Measurements from ENCODE around the gene ANKRD53. TPM values are rescaled to one million over a fixed set of nuclear protein-coding genes. Genes with fewer than 3 reads are reported as not detected.
"Not testable (repeated sequence)": the region's sequence is repeated elsewhere in the genome, so short reads cannot be mapped to it uniquely, and the experiment has no call there.

ANKRD53 gene
- total RNA-seq, 2 donors from 2014 or later, result 0.24 to 0.97 TPM

- H3K9ac ChIP-seq (ENCODE audit: extremely low read depth, low read length, poor library complexity, severe bottlenecking), result no peak overlapping the region
- 3% methylated on average over 6 to 11 of the region's 11 CpGs for WGBS, 2 experiments (ENCODE audit: insufficient coverage in 1 of 2, insufficient read length in 1 of 2)
- peak; percentile 81 for DNase-seq
- Mint-ChIP-seq H3K9me3 (no peaks in the 10 kb centered on the region), H3K36me3 (ENCODE audit: low read depth) (peaks cover 9% of the 10 kb centered on the region), H3K27ac (peak overlapping the region; percentile 55), H3K27me3 (ENCODE audit: insufficient read depth) (peaks cover 10% of the 10 kb centered on the region), H3K4me1 (peaks cover 9% of the 10 kb centered on the region), H3K4me3 (peak overlapping the region; percentile 90)
- H3K9me3 ChIP-seq (ENCODE audit: control insufficient read depth, low read length), result no peaks in the 10 kb centered on the region
- H3K4me1 ChIP-seq (ENCODE audit: control insufficient read depth, insufficient read depth, low read length), result peaks cover 3% of the 10 kb centered on the region
- peaks cover 11% of the 10 kb centered on the region for H3K36me3 ChIP-seq (ENCODE audit: control insufficient read depth, insufficient read depth, low read length)
- H3K4me3 ChIP-seq (ENCODE audit: low read length), result peak overlapping the region; percentile 93
- no peak overlapping the region for H3K27ac ChIP-seq (ENCODE audit: low read depth, low read length)
- TF ChIP-seq CTCF (conservative IDR thresholded peaks at IDR 0.05), result peak; percentile 73
- peaks cover 7% of the 10 kb centered on the region for H3K27me3 ChIP-seq (ENCODE audit: control insufficient read depth, insufficient read depth, low read length, poor library complexity, severe bottlenecking)
These were observed 16.9 kb downstream of the ANKRD53 start for GRCh38 chr2:70995426-70995729.

GRCh38 chr2:70998885-70999284 is 20.5 kb downstream of the ANKRD53 start:
- peaks cover 14% of the 10 kb centered on the region for H3K4me1 Mint-ChIP-seq
- DNase-seq; H3K4me1 ChIP-seq (ENCODE audit: control insufficient read depth, insufficient read depth, low read length); H3K27ac Mint-ChIP-seq; H3K4me3 ChIP-seq (ENCODE audit: low read length); H3K4me3 Mint-ChIP-seq; H3K27me3 ChIP-seq (ENCODE audit: control insufficient read depth, insufficient read depth, low read length, poor library complexity, severe bottlenecking); H3K9me3 Mint-ChIP-seq; H3K36me3 ChIP-seq (ENCODE audit: control insufficient read depth, insufficient read depth, low read length); H3K9me3 ChIP-seq (ENCODE audit: control insufficient read depth, low read length); H3K27ac ChIP-seq (ENCODE audit: low read depth, low read length); H3K9ac ChIP-seq (ENCODE audit: extremely low read depth, low read length, poor library complexity, severe bottlenecking); H3K36me3 Mint-ChIP-seq (ENCODE audit: low read depth): not testable (repeated sequence)
- 87 to 95% methylated on average over 2 to 4 of the region's 4 CpGs for WGBS, 2 experiments (ENCODE audit: insufficient coverage in 1 of 2, insufficient read length in 1 of 2)
- peaks cover 10% of the 10 kb centered on the region for H3K27me3 Mint-ChIP-seq (ENCODE audit: insufficient read depth)

GRCh38 chr2:70999362-70999761 is 20.9 kb downstream of the ANKRD53 start:
- no peak overlapping the region for H3K9ac ChIP-seq (ENCODE audit: extremely low read depth, low read length, poor library complexity, severe bottlenecking)
- no peaks in the 10 kb centered on the region for H3K9me3 ChIP-seq (ENCODE audit: control insufficient read depth, low read length)
- Mint-ChIP-seq H3K9me3 (no peaks in the 10 kb centered on the region), H3K4me1 (peaks cover 12% of the 10 kb centered on the region), H3K27me3 (ENCODE audit: insufficient read depth) (peaks cover 10% of the 10 kb centered on the region), H3K27ac (no peak overlapping the region), H3K36me3 (ENCODE audit: low read depth) (no peaks in the 10 kb centered on the region), H3K4me3 (no peak overlapping the region)
- H3K36me3 ChIP-seq (ENCODE audit: control insufficient read depth, insufficient read depth, low read length), result no peaks in the 10 kb centered on the region
- H3K27me3 ChIP-seq (ENCODE audit: control insufficient read depth, insufficient read depth, low read length, poor library complexity, severe bottlenecking), result peaks cover 7% of the 10 kb centered on the region
- DNase-seq, result no peak
- H3K4me3 ChIP-seq (ENCODE audit: low read length), result no peak overlapping the region
- WGBS, 2 experiments (ENCODE audit: insufficient coverage in 1 of 2, insufficient read length in 1 of 2), result 82% methylated on average over 2 of the region's 2 CpGs; no CpG with 5 or more reads in 1 of the 2 experiments
- TF ChIP-seq CTCF (conservative IDR thresholded peaks at IDR 0.05), result no peak
- H3K4me1 ChIP-seq (ENCODE audit: control insufficient read depth, insufficient read depth, low read length), result peaks cover 8% of the 10 kb centered on the region
- H3K27ac ChIP-seq (ENCODE audit: low read depth, low read length), result no peak overlapping the region

- Mint-ChIP-seq H3K4me1 (peaks cover 12% of the 10 kb centered on the region), H3K27me3 (ENCODE audit: insufficient read depth) (peaks cover 10% of the 10 kb centered on the region)
- H3K36me3 ChIP-seq (ENCODE audit: control insufficient read depth, insufficient read depth, low read length); H3K9me3 Mint-ChIP-seq; H3K36me3 Mint-ChIP-seq (ENCODE audit: low read depth); H3K27ac Mint-ChIP-seq; H3K4me3 Mint-ChIP-seq; H3K4me3 ChIP-seq (ENCODE audit: low read length); H3K27ac ChIP-seq (ENCODE audit: low read depth, low read length); H3K27me3 ChIP-seq (ENCODE audit: control insufficient read depth, insufficient read depth, low read length, poor library complexity, severe bottlenecking); H3K9me3 ChIP-seq (ENCODE audit: control insufficient read depth, low read length); H3K4me1 ChIP-seq (ENCODE audit: control insufficient read depth, insufficient read depth, low read length); H3K9ac ChIP-seq (ENCODE audit: extremely low read depth, low read length, poor library complexity, severe bottlenecking); DNase-seq: not testable (repeated sequence)
- 93 to 94% methylated on average over 10 of the region's 10 CpGs for WGBS, 2 experiments (ENCODE audit: insufficient coverage in 1 of 2, insufficient read length in 1 of 2)
These were observed 21.5 kb downstream of the ANKRD53 start for GRCh38 chr2:70999931-71000330.

All from endodermal cell (in vitro differentiated cells).